ENCODE results near the gene CHST14.
"Not testable (repeated sequence)": the region's sequence is repeated elsewhere in the genome, so short reads cannot be mapped to it uniquely, and the experiment has no call there.

CHST14 gene

DNA sequence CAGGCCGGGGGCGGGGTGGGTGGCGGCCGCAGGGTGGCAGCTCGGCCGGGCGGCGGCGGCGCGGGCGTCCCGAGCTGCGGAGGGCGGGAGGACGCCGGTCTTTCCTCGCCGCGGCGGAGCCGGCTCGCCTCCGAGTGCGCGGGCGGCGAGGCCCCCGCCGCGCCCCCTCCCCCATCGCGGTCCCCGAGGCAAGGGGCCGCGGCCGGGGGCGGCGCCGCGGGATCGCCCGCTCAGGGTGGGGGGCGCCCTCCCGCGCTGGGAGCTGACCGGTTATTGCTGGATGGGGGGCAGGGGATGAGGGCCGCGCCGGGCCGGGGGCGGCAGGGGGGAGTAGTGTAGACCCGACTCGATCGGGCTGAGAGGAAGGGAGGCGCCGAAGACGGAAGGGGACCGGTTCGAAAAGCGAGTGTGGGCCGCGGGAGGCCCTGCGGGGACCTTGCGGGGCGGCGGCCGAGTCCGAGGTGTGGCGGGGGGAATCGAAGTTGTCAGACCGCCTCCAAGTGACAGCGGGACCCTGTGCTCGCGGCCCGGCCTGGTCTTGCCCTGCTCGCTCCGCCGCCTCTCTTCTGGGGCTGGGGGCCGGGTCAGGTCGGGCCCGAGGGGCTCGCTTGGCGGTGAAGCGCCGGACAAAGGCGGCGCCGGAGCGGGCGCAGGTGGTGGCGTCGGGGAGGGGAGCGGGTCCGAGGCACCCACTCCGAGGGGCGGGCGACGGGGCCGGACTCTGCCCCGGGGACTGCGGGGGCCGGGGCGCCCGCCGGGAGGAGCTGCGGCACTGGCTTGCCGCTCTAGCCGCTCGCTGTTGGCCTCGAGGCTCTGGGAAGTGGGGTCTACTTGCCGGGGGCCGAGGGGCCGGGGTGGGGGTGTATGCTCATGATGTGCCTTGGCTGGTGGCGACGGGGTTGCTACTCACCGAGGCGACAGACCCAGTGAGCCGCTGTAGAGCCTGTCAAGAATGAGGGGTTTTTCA is 28.9 kb upstream of the CHST14 start:
- no peak for DNase-seq (ENCODE audit: low read depth)

GRCh38 chr15:40443255-40443654 is 27.5 kb upstream of the CHST14 start:
- DNase-seq (ENCODE audit: low read depth): no peak

GRCh38 chr15:40443846-40444245 is 26.9 kb upstream of the CHST14 start:
- DNase-seq (ENCODE audit: low read depth): no peak

- no peak for DNase-seq (ENCODE audit: low read depth)
Measured at GRCh38 chr15:40444736-40445135, 26.0 kb upstream of the CHST14 start.

DNA sequence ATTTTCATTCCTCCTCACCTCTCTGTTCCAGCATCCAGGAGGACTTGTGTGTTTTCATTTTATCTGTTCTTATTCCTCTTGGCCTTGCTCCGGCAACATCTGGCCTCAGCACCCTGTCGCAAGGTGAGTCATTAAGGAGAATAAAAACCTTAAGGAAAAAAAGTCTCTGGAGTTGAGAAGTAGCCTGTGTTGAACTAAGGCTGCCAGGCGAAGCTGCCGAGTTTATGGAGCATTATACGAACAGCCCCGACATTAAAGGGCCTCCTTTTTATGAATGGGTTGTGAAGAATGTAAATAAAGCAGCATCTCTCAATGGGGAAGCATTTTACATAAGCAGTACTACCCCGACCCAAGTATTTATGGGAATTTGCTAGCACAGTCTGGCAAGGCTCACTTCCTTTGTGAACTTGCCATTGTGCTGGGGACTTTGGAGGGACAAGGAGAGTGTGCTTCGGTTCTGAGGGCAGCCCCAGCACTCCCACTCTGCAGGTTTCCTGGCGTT is 25.3 kb upstream of the CHST14 start:
- DNase-seq (ENCODE audit: low read depth): no peak

DNA sequence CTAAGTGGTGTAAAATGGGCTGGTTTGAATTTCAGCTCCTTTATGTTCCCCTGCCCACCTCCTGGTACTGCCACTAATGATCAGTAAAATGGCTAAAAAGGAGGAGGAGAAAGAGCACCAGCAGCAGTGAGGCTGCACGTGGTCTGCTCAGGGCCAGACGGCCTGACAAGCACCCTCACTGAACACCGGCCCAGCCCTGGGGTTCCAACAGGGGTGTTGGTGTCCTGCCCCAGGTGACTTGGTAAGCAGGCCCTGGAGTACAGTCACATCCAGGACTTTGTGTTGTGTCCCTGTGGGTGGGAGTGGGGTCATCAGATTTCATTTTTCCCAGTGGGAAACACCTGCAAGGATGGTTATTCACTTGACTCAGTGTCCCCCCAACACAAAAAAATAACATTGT is 24.6 kb upstream of the CHST14 start:
- DNase-seq (ENCODE audit: low read depth): no peak

DNA sequence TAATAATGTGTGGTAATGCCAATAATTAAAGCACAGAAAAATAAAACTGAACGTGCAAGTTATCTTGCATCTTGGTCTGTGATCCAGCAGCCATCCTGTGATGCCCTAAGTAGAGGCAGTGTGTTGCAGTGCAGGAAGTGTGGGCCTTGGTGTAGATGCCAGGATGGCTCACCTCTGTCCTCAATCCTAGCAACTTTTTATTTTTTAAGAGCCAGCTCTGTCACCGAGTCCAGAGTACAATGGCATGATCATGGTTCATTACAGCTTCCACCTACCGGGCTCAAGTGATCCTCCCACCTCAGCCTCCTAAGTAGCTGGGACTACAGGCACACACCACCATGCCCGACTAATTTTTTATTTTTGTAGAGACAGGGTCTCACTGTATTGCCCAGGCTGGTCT is 22.4 kb upstream of the CHST14 start:
- DNase-seq (ENCODE audit: low read depth): no peak

GRCh38 chr15:40449275-40449674 is 21.5 kb upstream of the CHST14 start:
- no peak for DNase-seq (ENCODE audit: low read depth)

- DNase-seq (ENCODE audit: low read depth): no peak
Measured at GRCh38 chr15:40450047-40450446, 20.7 kb upstream of the CHST14 start.

DNA sequence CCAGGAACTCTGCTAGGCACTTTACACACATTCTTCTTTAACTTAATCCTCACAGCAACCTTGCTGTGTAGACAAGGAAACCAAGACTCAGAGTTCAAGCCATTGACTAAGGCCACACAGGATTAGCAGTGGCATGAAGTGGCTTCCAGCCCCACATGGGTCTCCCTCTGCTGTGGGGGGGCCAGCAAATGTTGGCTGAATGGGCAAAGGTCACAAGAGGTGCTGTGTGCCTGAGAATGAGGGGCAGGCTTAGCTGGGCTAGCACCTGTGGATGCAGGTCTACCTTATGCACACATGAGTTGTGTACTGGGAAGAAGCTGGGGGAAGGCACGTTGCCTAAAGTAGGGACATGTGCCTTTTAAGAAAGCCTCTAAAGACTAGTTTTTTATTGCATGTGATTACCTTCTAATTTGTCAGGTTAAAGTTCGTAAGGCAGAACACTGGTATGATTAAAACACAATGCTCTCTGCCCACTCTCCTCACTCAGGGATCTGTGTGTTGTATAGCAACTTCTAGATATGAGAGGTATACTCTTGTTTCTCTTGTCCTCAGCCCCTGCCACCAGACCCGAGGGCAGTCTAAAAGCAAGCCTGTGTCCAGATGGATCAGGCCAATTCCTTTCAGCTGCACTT is 19.1 kb upstream of the CHST14 start:
- DNase-seq (ENCODE audit: low read depth): no peak

DNA sequence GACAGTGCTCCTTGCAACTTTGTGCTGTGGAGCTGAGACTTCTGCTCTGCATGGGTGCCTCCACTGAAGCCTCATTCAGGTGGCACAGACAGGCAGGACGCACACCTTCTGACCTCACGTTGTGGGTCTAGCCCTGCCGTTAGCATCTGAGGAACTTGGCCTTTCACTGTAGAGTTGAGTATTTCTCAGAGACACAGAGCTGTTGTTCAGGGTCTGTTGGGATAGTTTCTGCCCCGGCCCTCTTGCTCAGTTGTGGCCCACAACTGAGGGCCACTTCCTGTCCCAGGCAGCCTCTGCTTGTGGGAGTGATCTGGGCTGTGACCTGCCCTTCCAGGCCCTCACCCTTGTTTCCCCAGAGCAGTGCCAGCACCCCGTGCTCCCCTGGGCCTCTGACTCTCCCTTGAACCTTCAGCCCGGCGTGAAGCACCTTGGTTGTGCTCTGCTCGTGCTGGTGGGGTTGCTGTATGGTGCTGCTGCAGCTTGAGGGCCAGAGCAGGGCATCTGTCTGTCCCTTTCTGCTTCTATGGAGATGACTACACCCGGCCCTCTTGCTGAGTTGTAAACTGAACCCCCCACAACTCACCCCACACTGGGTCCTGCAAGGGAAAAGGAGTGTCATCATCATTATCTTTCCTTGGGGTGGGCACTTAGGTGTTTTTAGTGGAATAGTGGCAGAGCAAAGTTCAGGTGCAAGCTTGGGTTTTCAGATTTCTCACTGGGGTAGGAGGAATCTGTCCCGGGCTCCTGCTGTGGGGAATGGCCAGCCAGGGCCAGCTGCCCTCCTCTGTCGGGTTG is 18.3 kb upstream of the CHST14 start:
- DNase-seq (ENCODE audit: low read depth): no peak

GRCh38 chr15:40453941-40454340 is 16.8 kb upstream of the CHST14 start:
- DNase-seq (ENCODE audit: low read depth): not testable (repeated sequence)

DNA sequence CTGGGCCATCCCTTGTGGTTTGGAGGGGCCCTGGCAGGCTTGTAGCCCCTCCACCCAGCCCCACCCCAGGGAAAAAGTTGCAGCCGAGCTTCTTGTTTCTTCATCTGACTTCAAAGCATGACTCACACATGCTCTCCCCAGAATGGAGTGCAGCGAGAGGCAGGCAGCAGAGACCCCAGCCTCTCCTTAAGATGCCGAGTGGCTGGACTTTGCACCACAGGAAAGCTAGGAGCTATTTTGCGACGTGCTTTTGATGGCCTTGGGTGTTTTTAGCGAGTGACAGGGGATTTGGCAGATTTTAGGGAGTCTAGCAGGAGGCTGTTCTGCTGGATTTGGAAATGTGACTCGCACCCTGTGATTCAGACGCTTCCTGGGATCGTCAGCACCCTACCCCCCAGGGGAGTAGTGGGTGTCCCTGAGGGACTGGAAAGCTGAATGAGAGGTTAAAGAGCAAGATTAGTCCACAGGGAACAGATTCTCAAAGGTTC is 15.8 kb upstream of the CHST14 start:
- no peak for DNase-seq (ENCODE audit: low read depth)

- DNase-seq (ENCODE audit: low read depth): no peak
Measured at GRCh38 chr15:40456299-40456712, 14.5 kb upstream of the CHST14 start.

- DNase-seq (ENCODE audit: low read depth): no peak
Measured at GRCh38 chr15:40456738-40457137, 14.0 kb upstream of the CHST14 start.

GRCh38 chr15:40458495-40459371 is 12.1 kb upstream of the CHST14 start:
- DNase-seq (ENCODE audit: low read depth): no peak

GRCh38 chr15:40459391-40460015 is 11.3 kb upstream of the CHST14 start:
- no peak for DNase-seq (ENCODE audit: low read depth)

GRCh38 chr15:40460404-40460803 is 10.4 kb upstream of the CHST14 start:
- DNase-seq (ENCODE audit: low read depth): no peak

- no peak for DNase-seq (ENCODE audit: low read depth)
Measured at GRCh38 chr15:40461958-40462357, 8.8 kb upstream of the CHST14 start.

DNA sequence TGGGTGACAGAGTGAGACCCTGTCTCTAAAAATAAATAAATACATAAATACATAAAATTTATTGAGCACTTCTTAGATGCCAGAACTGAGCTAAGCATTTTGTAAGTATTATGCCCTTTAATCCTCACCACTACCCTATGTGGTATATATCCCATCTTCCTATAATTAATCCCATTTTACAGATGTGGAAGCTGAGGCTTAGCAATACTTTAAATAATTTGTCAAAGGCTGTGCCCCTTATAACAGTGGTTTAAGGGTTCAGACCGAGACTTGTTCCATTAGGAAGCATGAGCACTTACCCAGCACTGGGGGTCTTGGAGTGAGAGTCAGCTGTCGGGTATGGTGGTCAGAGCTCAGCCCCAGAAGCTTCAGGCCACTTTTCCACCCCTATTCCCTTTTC is 7.5 kb upstream of the CHST14 start:
- no peak for DNase-seq (ENCODE audit: low read depth)

Measured in stimulated activated CD8-positive, alpha-beta memory T cell treated with anti-CD3 and anti-CD28 coated beads, Interleukin-12 subunit alpha, Interleukin-12 subunit beta, amount 100 ng/mL, for 1 hour (primary cell).